Activated T-helper 17 cell treated with anti-CD3 and anti-CD28 coated beads, Interleukin-2, amount 50 U/mL, for 72 hours (primary cell): Measurements from ENCODE around the gene CYP27B1. TPM values are rescaled to one million over a fixed set of nuclear protein-coding genes. Genes with fewer than 3 reads are reported as not detected.
"Not testable (repeated sequence)": the region's sequence is repeated elsewhere in the genome, so short reads cannot be mapped to it uniquely, and the experiment has no call there.

ENCODE experiments used
- ATAC-seq: fragments of 150-1000 bp; cut with Tn5 transposase; replicated peaks from 2 replicates; pipeline ENCODE4 v1.10.0; 2021; ENCODE audit warnings: mild to moderate bottlenecking, moderate library complexity
- H3K27ac Mint-ChIP-seq: one replicate; pipeline ENCODE4 v1.8.0; 2022; ENCODE audit warnings: mixed read lengths
- H3K27me3 Mint-ChIP-seq: one replicate; pipeline ENCODE4 v1.8.0; 2022; ENCODE audit warnings: mixed read lengths
- H3K36me3 Mint-ChIP-seq: one replicate; pipeline ENCODE4 v1.8.0; 2022; ENCODE audit warnings: low read depth, mild to moderate bottlenecking, mixed read lengths
- H3K4me1 Mint-ChIP-seq: one replicate; pipeline ENCODE4 v1.8.0; 2022; ENCODE audit warnings: mixed read lengths
- H3K4me3 Mint-ChIP-seq: one replicate; pipeline ENCODE4 v1.8.0; 2022; ENCODE audit warnings: mild to moderate bottlenecking, mixed read lengths
- H3K9me3 Mint-ChIP-seq: one replicate; pipeline ENCODE4 v1.8.0; 2022; ENCODE audit warnings: mixed read lengths
- total RNA-seq, 2 donors: library from RNA; stranded (reverse); gene quantifications; one replicate each; pipeline ENCODE4 v1.2.3, GENCODE V29; 2022

Gene CYP27B1
- total RNA-seq, 2 donors from 2014 or later, result 14.4 to 14.7 TPM

GRCh38 chr12:57715786-57716185 lies 51.1 kb downstream of the CYP27B1 start:
- no peak overlapping the region for H3K27ac Mint-ChIP-seq
- H3K9me3 Mint-ChIP-seq, result no peaks in the 10 kb centered on the region
- no peak for ATAC-seq
- no peaks in the 10 kb centered on the region for H3K27me3 Mint-ChIP-seq
- no peak overlapping the region for H3K4me3 Mint-ChIP-seq
- peaks cover 78% of the 10 kb centered on the region for H3K36me3 Mint-ChIP-seq
- peaks cover 10% of the 10 kb centered on the region for H3K4me1 Mint-ChIP-seq

DNA sequence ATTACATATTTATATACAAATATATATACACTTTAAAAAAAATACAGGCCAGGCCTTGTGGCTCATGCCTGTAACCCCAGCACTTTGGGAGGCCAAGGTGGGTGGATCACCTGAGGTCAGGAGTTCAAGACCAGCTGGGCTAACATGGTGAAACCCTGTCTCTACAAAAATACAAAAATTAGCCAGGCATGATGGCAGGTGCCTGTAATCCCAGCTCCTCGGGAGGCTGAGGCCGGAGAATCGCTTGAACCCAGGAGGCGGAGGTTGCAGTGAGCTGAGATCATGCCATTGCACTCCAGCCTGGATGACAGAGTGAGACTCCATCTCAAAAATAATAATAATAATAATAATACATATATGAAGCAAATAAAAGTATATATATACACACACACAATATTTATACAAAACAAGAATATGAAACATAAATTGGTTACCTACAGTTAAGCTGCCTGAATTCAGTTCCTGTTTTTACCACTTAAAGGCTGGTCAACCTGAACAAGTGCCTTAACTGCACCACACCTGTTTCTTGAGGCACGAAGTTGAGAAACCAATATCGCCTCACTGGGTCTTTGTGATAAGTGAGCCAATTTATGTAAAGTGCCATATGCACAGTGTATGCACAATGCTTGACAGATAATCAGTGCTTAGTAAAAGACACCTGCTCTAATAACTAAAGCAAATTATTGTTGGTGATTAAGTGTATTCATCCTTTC lies 51.7 kb downstream of the CYP27B1 start:
- H3K4me1 Mint-ChIP-seq, result peaks cover 10% of the 10 kb centered on the region
- not testable (repeated sequence) for H3K4me3 Mint-ChIP-seq, H3K27me3 Mint-ChIP-seq, H3K27ac Mint-ChIP-seq, H3K9me3 Mint-ChIP-seq, ATAC-seq
- H3K36me3 Mint-ChIP-seq, result peaks cover 78% of the 10 kb centered on the region

GRCh38 chr12:57713209-57713608 lies 53.7 kb downstream of the CYP27B1 start:
- Mint-ChIP-seq H3K4me1 (peaks cover 4% of the 10 kb centered on the region), H3K27ac (no peak overlapping the region), H3K9me3 (no peaks in the 10 kb centered on the region), H3K36me3 (peaks cover 78% of the 10 kb centered on the region), H3K4me3 (no peak overlapping the region), H3K27me3 (no peaks in the 10 kb centered on the region)
- ATAC-seq, result no peak

DNA sequence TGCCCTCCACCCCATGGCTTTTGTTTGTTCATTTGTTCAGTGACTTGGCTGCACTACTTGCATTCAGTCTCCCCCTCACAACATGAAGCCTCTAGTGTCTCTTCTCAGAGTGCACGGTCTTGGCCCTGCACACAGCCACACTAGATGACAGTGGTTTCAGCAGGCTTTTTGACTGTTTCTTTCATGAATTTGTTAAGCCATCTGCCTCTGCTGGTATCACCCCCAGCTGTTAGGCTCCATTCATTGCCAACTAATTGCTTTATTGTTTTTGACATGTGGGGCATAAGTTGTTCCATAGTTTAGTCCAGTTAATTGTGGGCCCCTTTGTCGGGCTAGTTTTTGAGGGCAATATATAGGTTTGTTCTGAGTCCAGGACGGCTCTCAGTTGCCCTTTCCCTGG lies 54.2 kb downstream of the CYP27B1 start:
- H3K27me3 Mint-ChIP-seq, result no peaks in the 10 kb centered on the region
- H3K36me3 Mint-ChIP-seq, result peaks cover 77% of the 10 kb centered on the region
- H3K27ac Mint-ChIP-seq, result no peak overlapping the region
- H3K4me3 Mint-ChIP-seq, result no peak overlapping the region
- H3K9me3 Mint-ChIP-seq, result no peaks in the 10 kb centered on the region
- ATAC-seq, result no peak
- no peaks in the 10 kb centered on the region for H3K4me1 Mint-ChIP-seq

Other genes starting within 250 kb of the CYP27B1 start
- 10 to 100 TPM; 14.2 to 25.3 TPM for gene DDIT3, start 246.6 kb downstream of the CYP27B1 start, total RNA-seq
- 10 to 100 TPM; 78.8 to 83.1 TPM for gene MBD6, start 244.3 kb downstream of the CYP27B1 start, total RNA-seq
- gene DCTN2, start 219.9 kb downstream of the CYP27B1 start, total RNA-seq, result 10 to 100 TPM; 78.5 to 96.4 TPM
- 1 to 10 TPM; 2.0 to 3.0 TPM for gene KIF5A, start 217.0 kb downstream of the CYP27B1 start, total RNA-seq
- gene PIP4K2C, start 175.9 kb downstream of the CYP27B1 start, total RNA-seq, result 10 to 100 TPM; 16.0 to 23.0 TPM
- gene DTX3, start 162.3 kb downstream of the CYP27B1 start, total RNA-seq, result 10 to 100 TPM; 16.7 to 19.5 TPM
- 1 to 10 TPM; 1.5 to 1.6 TPM for gene ARHGEF25, start 155.6 kb downstream of the CYP27B1 start, total RNA-seq
- 1 to 10 TPM; 1.5 to 3.7 TPM for gene B4GALNT1, start 133.9 kb downstream of the CYP27B1 start, total RNA-seq
- gene OS9, start 72.9 kb downstream of the CYP27B1 start, total RNA-seq, result 100 to 1,000 TPM; 107 to 114 TPM
- gene AGAP2, start 28.3 kb downstream of the CYP27B1 start, total RNA-seq, result 10 to 100 TPM; 34.9 to 52.0 TPM
- 10 to 100 TPM; 10.7 to 18.7 TPM for gene TSPAN31, start 22.0 kb downstream of the CYP27B1 start, total RNA-seq
- gene CDK4, start 14.8 kb downstream of the CYP27B1 start, total RNA-seq, result 100 to 1,000 TPM; 132 to 242 TPM
- gene MARCHF9, start 12.0 kb downstream of the CYP27B1 start, total RNA-seq, result 10 to 100 TPM; 22.5 to 26.9 TPM
- 10 to 100 TPM; 19.0 to 39.5 TPM for gene METTL1, start 5.0 kb upstream of the CYP27B1 start, total RNA-seq
- 10 to 100 TPM in 1 of 2 donors, 1 to 10 TPM in 1; 5.4 to 11.5 TPM for gene EEF1AKMT3, start 5.5 kb upstream of the CYP27B1 start, total RNA-seq
- gene TSFM, start 15.7 kb upstream of the CYP27B1 start, total RNA-seq, result 10 to 100 TPM; 30.7 to 63.8 TPM
- 1 to 10 TPM; 1.9 to 2.7 TPM for gene AVIL, start 51.7 kb upstream of the CYP27B1 start, total RNA-seq
- gene CTDSP2, start 79.7 kb upstream of the CYP27B1 start, total RNA-seq, result 100 to 1,000 TPM in 1 of 2 donors, 10 to 100 TPM in 1; 68.5 to 113 TPM
- 10 to 100 TPM; 13.5 to 19.4 TPM for gene ATP23, start 174.5 kb upstream of the CYP27B1 start, total RNA-seq